ENCODE data around the gene CCDC70. TPM values are rescaled to one million over a fixed set of nuclear protein-coding genes. Genes with fewer than 3 reads are reported as not detected.

The CCDC70 gene
- total RNA-seq, 4 donors from 2014 or later: not detected

DNA sequence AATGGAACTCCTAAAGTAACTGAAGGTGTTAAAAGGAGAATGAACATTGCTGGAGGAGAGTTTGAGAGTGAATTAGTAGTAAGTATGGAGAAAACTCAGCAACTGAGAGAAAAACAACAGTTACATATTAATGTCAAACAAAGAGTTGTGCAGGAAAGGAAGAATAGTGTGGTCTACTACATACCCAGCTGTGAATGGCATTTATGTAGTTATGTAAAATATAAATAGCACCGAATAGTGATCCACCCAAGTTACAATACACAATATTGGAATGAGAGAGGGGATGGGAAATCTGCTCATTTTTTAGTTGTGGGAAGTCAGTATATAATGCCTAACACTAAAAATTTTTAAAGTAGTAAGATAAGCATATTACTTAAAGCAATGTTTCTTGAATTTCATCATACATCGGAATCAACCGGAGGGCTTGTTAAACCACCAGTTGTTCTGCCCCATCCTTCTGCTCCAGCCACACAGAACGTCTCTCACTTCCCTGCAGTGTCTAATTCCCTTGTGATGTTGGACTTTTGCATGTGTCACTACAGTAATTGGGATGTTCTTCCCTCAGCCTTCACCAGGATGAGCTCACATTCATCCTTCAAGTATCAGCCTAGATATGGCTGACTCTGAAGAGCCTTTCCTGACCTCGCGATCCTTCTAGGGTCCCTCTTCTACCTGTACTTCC lies 11.5 kb downstream of the CCDC70 start:
- no peak overlapping the region for H3K4me3 ChIP-seq
- H3K27me3 ChIP-seq: no peaks in the 10 kb centered on the region
- no peak for ATAC-seq
- no peaks in the 10 kb centered on the region for H3K36me3 ChIP-seq
- no peaks in the 10 kb centered on the region for H3K9me3 ChIP-seq
- WGBS, 2 donors (ENCODE audit: low coverage in 1 of 2): 87 to 93% methylated on average over 3 to 6 of the region's 6 CpGs
- no peak for TF ChIP-seq POLR2AphosphoS5 (IDR thresholded peaks at IDR 0.05)
- H3K27ac ChIP-seq: no peak overlapping the region
- no peaks in the 10 kb centered on the region for H3K4me1 ChIP-seq

DNA sequence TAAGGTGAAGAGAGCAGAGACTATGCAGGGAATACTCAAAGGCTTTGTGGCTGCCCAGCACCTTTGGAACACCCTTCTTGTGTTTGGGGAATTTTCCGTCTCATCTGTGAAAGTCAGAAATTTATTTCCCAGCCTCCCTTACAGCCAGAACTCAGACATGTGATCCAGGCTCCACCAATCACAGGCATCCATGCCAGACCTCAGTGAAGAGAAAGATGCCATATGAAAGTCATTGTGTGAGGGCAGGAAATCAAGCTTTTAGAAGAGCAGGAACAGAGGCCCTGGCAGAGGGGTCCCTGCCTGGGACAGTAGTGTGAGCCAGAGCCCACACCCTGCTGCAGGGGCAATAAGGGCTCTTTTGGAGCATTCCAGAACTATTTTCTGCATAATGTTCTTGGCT lies 12.1 kb downstream of the CCDC70 start:
- 75% methylated on average over 1 of the region's 1 CpG; no CpG with 5 or more reads in 1 of the 2 donors for WGBS, 2 donors (ENCODE audit: low coverage in 1 of 2)
- H3K4me3 ChIP-seq: no peak overlapping the region
- ATAC-seq: no peak

DNA sequence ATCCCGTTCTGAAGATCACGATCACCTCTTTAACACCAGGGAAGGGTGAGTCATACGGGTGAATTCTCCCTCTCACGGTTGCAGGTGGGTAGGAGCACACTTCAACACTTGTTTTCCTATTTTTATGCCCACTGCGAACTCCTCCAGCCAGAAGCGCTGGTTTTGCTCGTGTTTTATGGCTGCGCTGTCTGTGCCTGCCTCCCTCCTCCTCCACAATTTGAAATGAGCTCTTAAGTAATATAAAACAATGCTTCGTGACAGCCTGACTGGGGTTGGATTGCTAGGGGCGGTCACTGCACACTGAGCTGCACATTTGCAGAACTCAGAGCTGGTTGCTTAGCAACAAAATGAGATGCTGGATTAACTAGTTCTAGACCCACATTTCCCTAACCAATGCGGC lies 12.9 kb downstream of the CCDC70 start:
- H3K36me3 ChIP-seq: no peaks in the 10 kb centered on the region
- H3K4me3 ChIP-seq: no peak overlapping the region
- 64 to 72% methylated on average over 8 to 10 of the region's 11 CpGs for WGBS, 2 donors (ENCODE audit: low coverage in 1 of 2)
- no peak for ATAC-seq
- H3K4me1 ChIP-seq: no peaks in the 10 kb centered on the region
- no peaks in the 10 kb centered on the region for H3K27me3 ChIP-seq
- H3K9me3 ChIP-seq: no peaks in the 10 kb centered on the region
- H3K27ac ChIP-seq: no peak overlapping the region
- TF ChIP-seq, protein P1, sequence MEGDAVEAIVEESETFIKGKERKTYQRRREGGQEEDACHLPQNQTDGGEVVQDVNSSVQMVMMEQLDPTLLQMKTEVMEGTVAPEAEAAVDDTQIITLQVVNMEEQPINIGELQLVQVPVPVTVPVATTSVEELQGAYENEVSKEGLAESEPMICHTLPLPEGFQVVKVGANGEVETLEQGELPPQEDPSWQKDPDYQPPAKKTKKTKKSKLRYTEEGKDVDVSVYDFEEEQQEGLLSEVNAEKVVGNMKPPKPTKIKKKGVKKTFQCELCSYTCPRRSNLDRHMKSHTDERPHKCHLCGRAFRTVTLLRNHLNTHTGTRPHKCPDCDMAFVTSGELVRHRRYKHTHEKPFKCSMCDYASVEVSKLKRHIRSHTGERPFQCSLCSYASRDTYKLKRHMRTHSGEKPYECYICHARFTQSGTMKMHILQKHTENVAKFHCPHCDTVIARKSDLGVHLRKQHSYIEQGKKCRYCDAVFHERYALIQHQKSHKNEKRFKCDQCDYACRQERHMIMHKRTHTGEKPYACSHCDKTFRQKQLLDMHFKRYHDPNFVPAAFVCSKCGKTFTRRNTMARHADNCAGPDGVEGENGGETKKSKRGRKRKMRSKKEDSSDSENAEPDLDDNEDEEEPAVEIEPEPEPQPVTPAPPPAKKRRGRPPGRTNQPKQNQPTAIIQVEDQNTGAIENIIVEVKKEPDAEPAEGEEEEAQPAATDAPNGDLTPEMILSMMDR (IDR thresholded peaks at IDR 0.05): no peak
- TF ChIP-seq POLR2A (IDR thresholded peaks at IDR 0.05): no peak

More for the DNA sequence above, 12.1 kb downstream of the CCDC70 start:
- no peaks in the 10 kb centered on the region for H3K4me1 ChIP-seq
- TF ChIP-seq, protein P1 (IDR thresholded peaks at IDR 0.05): no peak
- TF ChIP-seq POLR2A (IDR thresholded peaks at IDR 0.05) (no peak), EP300 (IDR thresholded peaks at IDR 0.05) (no peak), POLR2AphosphoS5 (IDR thresholded peaks at IDR 0.05) (no peak)
- H3K36me3 ChIP-seq: no peaks in the 10 kb centered on the region
- no peaks in the 10 kb centered on the region for H3K27me3 ChIP-seq
- H3K9me3 ChIP-seq: no peaks in the 10 kb centered on the region
- H3K27ac ChIP-seq: no peak overlapping the region

DNA sequence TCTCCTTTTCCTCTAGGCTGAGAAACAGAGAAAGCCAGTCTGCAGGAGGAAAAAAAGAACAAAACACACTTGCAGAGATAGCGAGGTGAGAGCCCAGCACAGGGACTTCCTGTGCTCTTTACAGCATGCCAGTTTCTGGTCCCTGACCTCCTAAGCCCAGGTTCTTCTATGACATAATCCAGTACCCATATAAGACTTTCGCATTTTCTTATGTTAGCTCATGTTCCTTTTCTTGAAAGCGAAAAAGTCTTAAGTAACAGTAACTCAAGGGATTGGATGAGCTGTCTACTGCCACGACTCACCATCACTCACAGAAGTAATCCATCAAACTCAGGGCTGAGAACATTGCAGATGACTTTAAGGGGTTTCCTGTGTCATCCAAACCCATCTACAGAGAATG lies 17.4 kb downstream of the CCDC70 start:
- no peak for ATAC-seq
- TF ChIP-seq POLR2AphosphoS5 (IDR thresholded peaks at IDR 0.05): no peak
- no peak for TF ChIP-seq EP300 (IDR thresholded peaks at IDR 0.05)
- TF ChIP-seq POLR2A (IDR thresholded peaks at IDR 0.05): no peak
- TF ChIP-seq, protein P1 (IDR thresholded peaks at IDR 0.05): no peak
- no peaks in the 10 kb centered on the region for H3K36me3 ChIP-seq
- H3K4me3 ChIP-seq: no peak overlapping the region
- H3K9me3 ChIP-seq: peaks cover 0 to 4% (median 0%) of the 10 kb centered on the region in 3 donors
- H3K27ac ChIP-seq: no peak overlapping the region
- no peaks in the 10 kb centered on the region for H3K27me3 ChIP-seq
- WGBS, 2 donors (ENCODE audit: low coverage in 1 of 2): 77 to 79% methylated on average over 4 of the region's 4 CpGs
- H3K4me1 ChIP-seq: no peaks in the 10 kb centered on the region

DNA sequence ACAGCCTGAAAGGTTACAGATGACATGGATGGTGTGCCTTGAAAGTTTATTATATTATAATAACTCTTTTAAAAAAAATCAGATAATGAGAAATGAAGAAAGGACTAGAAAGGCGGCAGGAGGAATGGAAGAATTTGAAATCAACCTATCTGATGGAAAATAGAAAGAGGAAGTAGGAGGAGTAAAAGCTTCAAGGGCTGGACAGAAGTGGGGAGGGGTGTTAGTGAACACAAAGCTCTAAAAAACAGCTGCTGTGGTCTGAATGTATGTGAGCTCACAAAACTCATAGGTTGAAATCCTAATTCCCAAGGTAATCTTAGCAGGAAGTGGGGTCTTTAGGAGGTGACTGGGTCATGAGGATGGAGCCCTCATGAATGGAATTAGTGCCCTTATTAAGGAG lies 19.5 kb downstream of the CCDC70 start:
- 50 to 100% methylated on average over 1 of the region's 1 CpG for WGBS, 2 donors (ENCODE audit: low coverage in 1 of 2)
- H3K27ac ChIP-seq: no peak overlapping the region
- no peak for ATAC-seq

More for the DNA sequence above, 19.5 kb downstream of the CCDC70 start:
- no peak for TF ChIP-seq EP300 (IDR thresholded peaks at IDR 0.05)
- no peak for TF ChIP-seq POLR2A (IDR thresholded peaks at IDR 0.05)
- TF ChIP-seq, protein P1 (IDR thresholded peaks at IDR 0.05): no peak
- TF ChIP-seq POLR2AphosphoS5 (IDR thresholded peaks at IDR 0.05): no peak
- Histone ChIP-seq H3K4me1 (no peaks in the 10 kb centered on the region), H3K27me3 (no peaks in the 10 kb centered on the region), H3K9me3 (peaks cover 0 to 4% (median 0%) of the 10 kb centered on the region in 3 donors), H3K4me3 (no peak overlapping the region), H3K36me3 (no peaks in the 10 kb centered on the region)
